ENCODE measurements around the gene LRRC75A.
"Not testable (repeated sequence)": the region's sequence is repeated elsewhere in the genome, so short reads cannot be mapped to it uniquely, and the experiment has no call there.

GRCh38 chr17:16440354-16440753, 51.6 kb downstream of the LRRC75A start:
- TF ChIP-seq POLR2A, CTCF, EP300, POLR2AphosphoS5 (IDR thresholded peaks at IDR 0.05): not testable (repeated sequence)
